Endothelial cell (in vitro differentiated cells): ENCODE results near the gene PLD1. TPM values are rescaled to one million over a fixed set of nuclear protein-coding genes. Genes with fewer than 3 reads are reported as not detected.

ENCODE experiments used
- DNase-seq: peaks from one replicate; pipeline ENCODE4 v3.0.0; 2021; ENCODE audit warnings: low spot score
- H3K27ac Mint-ChIP-seq: one replicate; pipeline ENCODE4 v1.8.0; 2021; ENCODE audit warnings: mixed read lengths, inconsistent platforms; ENCODE audit not compliant: unreplicated experiment
- H3K27me3 Mint-ChIP-seq: one replicate; pipeline ENCODE4 v1.8.0; 2021; ENCODE audit warnings: mild to moderate bottlenecking, moderate library complexity, mixed read lengths, inconsistent platforms; ENCODE audit not compliant: unreplicated experiment
- H3K36me3 Mint-ChIP-seq: one replicate; pipeline ENCODE4 v1.8.0; 2021; ENCODE audit warnings: mild to moderate bottlenecking, low read depth, mixed read lengths, inconsistent platforms; ENCODE audit not compliant: unreplicated experiment
- H3K4me1 Mint-ChIP-seq: one replicate; pipeline ENCODE4 v1.8.0; 2021; ENCODE audit warnings: mild to moderate bottlenecking, mixed read lengths, inconsistent platforms; ENCODE audit not compliant: unreplicated experiment
- H3K4me3 Mint-ChIP-seq: one replicate; pipeline ENCODE4 v1.8.0; 2021; ENCODE audit warnings: mild to moderate bottlenecking, mixed read lengths, inconsistent platforms; ENCODE audit not compliant: unreplicated experiment
- H3K9me3 Mint-ChIP-seq: one replicate; pipeline ENCODE4 v1.8.0; 2021; ENCODE audit warnings: mixed read lengths, inconsistent platforms; ENCODE audit not compliant: unreplicated experiment
- total RNA-seq: library from RNA; stranded (reverse); fragmentation: NEBNext Ultra II Directional; extraction: Animal tissue kit (Norgen Biotek cat#: 25700); gene quantifications from one replicate; pipeline ENCODE4 v1.2.1, GENCODE V29; 2021; ENCODE audit not compliant: unreplicated experiment
- TF ChIP-seq, protein P1 (sequence below): fragments of 200-600 bp; sonication (generic); IDR thresholded peaks from one replicate; pipeline ENCODE4 v1.5.0; 2021; ENCODE audit warnings: antibody characterized with exemption; ENCODE audit not compliant: unreplicated experiment

PLD1 gene
- total RNA-seq, 1 donor from 2014 or later, result 61.5 TPM

GRCh38 chr3:171715155-171715554, 95.1 kb downstream of the PLD1 start:
- no peak overlapping the region for H3K27ac Mint-ChIP-seq
- no peak for DNase-seq
- no peaks in the 10 kb centered on the region for H3K9me3 Mint-ChIP-seq
- TF ChIP-seq, protein P1, sequence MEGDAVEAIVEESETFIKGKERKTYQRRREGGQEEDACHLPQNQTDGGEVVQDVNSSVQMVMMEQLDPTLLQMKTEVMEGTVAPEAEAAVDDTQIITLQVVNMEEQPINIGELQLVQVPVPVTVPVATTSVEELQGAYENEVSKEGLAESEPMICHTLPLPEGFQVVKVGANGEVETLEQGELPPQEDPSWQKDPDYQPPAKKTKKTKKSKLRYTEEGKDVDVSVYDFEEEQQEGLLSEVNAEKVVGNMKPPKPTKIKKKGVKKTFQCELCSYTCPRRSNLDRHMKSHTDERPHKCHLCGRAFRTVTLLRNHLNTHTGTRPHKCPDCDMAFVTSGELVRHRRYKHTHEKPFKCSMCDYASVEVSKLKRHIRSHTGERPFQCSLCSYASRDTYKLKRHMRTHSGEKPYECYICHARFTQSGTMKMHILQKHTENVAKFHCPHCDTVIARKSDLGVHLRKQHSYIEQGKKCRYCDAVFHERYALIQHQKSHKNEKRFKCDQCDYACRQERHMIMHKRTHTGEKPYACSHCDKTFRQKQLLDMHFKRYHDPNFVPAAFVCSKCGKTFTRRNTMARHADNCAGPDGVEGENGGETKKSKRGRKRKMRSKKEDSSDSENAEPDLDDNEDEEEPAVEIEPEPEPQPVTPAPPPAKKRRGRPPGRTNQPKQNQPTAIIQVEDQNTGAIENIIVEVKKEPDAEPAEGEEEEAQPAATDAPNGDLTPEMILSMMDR, result no peak
- H3K36me3 Mint-ChIP-seq, result peaks cover 65% of the 10 kb centered on the region
- peak overlapping the region; percentile 17 for H3K4me3 Mint-ChIP-seq
- peaks cover 7% of the 10 kb centered on the region for H3K4me1 Mint-ChIP-seq
- H3K27me3 Mint-ChIP-seq, result no peaks in the 10 kb centered on the region

DNA sequence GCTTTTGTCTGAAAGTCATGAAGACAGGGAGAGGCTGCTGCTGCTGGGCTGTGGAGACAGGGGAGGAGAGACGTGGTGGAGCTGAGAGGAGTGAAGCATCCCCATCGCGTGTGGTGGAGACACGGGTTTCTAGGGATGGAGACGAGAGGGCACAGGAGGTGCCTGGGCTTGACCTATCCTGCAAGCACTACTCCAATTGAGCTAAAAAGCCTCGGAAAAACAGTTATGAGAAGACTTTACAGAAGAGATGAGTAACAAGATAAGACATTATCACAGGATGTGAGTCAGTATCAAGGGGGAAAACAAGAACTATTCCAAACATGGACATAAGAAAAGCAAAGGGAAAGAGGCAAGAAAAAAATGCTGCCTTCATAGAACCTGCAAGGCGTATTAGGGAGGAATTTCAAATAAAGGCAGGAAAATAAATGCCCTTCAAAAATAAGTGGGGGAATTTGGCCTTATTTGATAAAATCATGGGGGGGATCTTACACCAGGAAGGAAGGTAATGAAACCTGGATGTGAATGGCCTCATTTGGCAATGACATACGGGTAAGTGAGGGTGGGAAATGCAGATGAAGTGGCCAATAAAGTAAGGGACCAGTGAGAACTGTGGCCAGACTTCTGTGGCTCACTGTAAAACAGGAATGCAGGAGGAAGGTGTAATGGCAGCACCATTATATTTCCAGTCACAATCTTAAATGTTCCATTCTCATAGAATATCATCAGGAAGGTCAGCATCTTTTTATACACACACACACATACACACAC, 97.9 kb downstream of the PLD1 start:
- Mint-ChIP-seq H3K9me3 (no peaks in the 10 kb centered on the region), H3K27me3 (no peaks in the 10 kb centered on the region), H3K27ac (no peak overlapping the region), H3K4me3 (peak overlapping the region; percentile 33), H3K36me3 (peaks cover 57% of the 10 kb centered on the region), H3K4me1 (peaks cover 3% of the 10 kb centered on the region)
- no peak for DNase-seq
- TF ChIP-seq, protein P1, result no peak

GRCh38 chr3:171711461-171712170, 98.7 kb downstream of the PLD1 start:
- Mint-ChIP-seq H3K36me3 (peaks cover 57% of the 10 kb centered on the region), H3K27me3 (no peaks in the 10 kb centered on the region), H3K4me1 (peaks cover 3% of the 10 kb centered on the region), H3K4me3 (no peak overlapping the region), H3K9me3 (no peaks in the 10 kb centered on the region), H3K27ac (no peak overlapping the region)
- TF ChIP-seq, protein P1, result no peak
- no peak for DNase-seq

DNA sequence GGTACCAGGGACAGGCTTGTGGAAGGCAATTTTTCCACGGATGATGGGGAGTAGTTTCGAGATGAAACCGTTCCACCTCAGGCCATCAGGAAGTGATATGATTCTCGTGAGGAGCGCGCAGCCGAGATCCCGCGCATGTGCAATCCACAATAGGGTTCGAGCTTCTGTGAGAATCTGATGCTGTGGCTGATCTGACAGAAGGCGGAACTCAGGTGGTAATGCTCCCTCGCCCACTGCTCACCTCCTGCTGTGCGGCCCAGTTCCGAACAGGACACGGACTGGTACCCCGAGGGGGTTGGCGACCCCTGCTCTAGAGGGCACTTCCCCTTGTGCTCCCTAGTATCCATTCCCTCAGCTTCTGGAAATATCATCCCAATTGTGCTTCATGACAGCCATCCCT, 99.9 kb downstream of the PLD1 start:
- peaks cover 54% of the 10 kb centered on the region for H3K36me3 Mint-ChIP-seq
- peaks cover 3% of the 10 kb centered on the region for H3K4me1 Mint-ChIP-seq
- no peak overlapping the region for H3K4me3 Mint-ChIP-seq
- no peaks in the 10 kb centered on the region for H3K9me3 Mint-ChIP-seq
- TF ChIP-seq, protein P1, result no peak
- no peaks in the 10 kb centered on the region for H3K27me3 Mint-ChIP-seq
- no peak for DNase-seq
- H3K27ac Mint-ChIP-seq, result no peak overlapping the region

DNA sequence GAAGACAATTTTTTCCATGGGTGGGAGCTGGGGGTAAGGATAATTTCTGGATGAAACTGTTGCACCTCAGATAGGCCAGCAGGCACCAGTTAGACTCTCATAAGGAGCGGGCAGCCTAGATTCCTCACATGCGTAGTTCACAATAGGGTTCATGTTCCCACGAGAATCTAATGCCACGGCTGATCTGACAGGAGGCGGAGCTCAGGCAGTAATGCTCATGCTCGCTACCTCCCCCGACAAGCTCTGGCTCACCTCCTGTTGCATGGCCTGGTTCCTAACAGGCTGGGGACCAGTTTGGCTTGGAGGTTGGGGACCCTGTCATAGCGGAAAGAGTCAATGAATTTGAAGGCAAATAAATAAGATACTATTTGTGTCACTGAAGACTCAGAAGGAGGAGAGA, 105.5 kb downstream of the PLD1 start:
- Mint-ChIP-seq H3K27me3 (peaks cover 3% of the 10 kb centered on the region), H3K9me3 (no peaks in the 10 kb centered on the region), H3K36me3 (peaks cover 49% of the 10 kb centered on the region), H3K4me3 (no peak overlapping the region), H3K27ac (no peak overlapping the region), H3K4me1 (no peaks in the 10 kb centered on the region)
- TF ChIP-seq, protein P1, result no peak
- DNase-seq, result no peak
